SH-SY5Y (cell line): ENCODE results near the gene LDB3.

Experiments
- GATA2 ChIP-seq: IDR thresholded peaks from 2 replicates; pipeline ENCODE4 v1.6.1; 2011; ENCODE audit warnings: mild to moderate bottlenecking, low read depth, low read length
- GATA3 ChIP-seq: IDR thresholded peaks from 2 replicates; pipeline ENCODE4 v1.6.1; 2011; ENCODE audit warnings: low read depth, mild to moderate bottlenecking, low read length, moderate library complexity

- TF ChIP-seq GATA3 (no peak), GATA2 (no peak)
Measured at GRCh38 chr10:86723009-86723408, 54.7 kb downstream of the LDB3 start.
